DMS114 treated with DMSO at 0.1 percent for 48 hours (cell line): ENCODE measurements around the gene AADACL4.
"Not testable (repeated sequence)": the region's sequence is repeated elsewhere in the genome, so short reads cannot be mapped to it uniquely, and the experiment has no call there.

Experiments
- DNase-seq: peaks from one replicate; lab custom pipeline; 2025; ENCODE audit not compliant: unreplicated experiment; lab: John Stamatoyannopoulos, UW

The AADACL4 gene

DNA sequence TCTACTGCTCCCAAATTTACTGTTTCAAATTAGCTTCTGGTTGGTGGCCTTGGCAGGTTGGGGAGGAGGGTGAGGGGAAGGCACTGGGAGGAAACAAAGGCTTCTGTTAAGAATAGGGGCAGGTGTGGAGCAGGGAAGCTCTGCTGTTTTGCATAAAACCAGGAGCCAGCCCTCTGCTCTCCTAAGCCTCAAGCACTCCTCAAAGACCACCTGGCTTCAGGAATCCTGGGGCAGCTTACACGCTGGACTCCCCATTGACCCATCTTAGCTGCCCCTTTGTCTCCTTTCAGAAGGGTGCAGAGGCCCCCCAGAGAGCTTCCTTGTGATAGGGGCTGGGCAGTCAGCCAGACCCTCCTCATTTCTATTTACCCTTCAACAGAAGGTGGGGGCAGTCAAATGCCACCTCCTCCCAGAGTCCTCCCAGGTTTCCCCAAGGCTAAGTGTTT lies 14.4 kb upstream of the AADACL4 start:
- no peak for DNase-seq

DNA sequence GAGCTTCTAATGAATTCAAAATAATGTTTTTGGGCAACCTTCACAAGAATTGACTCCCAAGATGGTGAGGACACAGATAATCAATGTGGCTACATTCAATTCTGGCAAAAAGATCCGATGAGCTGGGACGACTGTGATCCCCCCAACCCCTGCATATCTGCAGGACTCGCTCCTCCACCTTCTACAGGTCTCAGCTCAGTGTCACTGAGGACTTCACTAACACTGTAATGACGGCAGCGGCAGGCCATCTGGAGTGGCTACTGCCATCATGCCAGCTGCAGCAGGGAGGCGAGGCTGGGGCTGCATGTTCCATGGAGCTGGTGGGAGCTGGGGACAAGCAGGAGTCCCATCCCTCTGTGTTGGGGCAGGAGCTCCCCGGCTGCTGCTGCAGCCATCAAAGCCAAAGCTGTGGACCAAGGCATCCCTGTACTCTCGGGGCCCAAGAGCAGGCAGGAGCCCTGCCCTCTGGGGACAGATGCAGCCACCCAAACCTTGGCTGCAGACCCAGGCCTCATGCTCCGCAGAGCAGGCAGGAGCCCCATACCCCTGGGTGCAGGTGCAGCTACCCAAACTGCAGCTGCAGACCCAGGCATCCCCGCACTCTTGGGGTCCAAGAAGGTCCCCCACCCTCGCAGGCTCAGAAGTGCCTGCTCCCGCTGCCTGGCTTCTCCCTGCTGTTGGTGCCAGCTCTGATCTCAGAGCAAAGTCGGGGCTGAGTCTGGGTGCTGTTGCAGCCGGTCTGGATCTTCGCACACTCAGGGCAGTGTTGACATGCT lies 13.7 kb upstream of the AADACL4 start:
- DNase-seq = no peak

DNA sequence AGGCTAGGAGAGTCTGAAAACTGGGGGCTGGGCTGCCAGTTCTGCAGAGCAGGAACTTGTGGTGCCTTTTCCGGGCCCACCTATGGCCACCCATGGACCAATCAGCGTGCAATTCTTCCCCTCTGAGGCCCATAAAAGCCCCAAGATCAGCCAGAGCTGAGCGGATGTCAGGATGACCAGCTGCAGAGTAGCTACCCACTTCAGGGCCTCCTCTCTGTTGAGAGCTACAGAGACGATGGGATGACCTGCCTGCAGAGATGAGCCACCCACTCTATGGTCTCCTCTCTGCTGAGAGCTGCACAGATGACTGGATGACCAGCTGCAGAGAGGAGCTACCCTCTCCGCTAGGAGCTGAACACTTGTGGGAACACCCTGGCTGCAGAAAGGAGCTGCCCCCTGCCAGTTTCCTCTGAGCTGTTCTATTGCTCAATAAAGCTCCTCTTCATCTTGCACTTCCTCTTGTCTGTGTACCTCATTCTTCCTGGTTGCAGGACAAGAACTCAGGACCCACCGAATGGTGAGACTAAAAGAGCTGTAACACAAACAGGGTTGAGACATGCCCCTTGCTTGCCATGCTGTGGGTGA lies 12.8 kb upstream of the AADACL4 start:
- no peak for DNase-seq

DNA sequence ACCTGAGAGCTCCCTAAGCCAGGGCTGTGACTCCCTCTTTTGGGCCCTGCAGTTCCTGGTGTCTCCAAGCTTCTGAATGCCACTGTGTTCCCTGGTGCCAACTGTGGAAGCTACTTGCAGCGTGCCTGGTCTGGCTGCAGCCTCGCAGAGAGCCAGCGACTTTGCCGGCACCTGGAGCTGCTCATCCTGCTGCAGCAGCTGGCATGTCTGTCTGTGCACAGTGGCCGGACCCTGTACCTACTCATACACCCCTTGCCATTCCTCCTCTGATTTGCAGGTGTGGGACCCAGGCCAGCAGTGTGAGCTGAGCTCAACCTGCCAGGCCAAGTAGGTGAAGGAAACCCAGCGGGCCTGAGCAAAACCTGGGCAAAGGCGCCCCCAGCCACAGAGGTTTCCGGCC lies 12.3 kb upstream of the AADACL4 start:
- DNase-seq = no peak

DNA sequence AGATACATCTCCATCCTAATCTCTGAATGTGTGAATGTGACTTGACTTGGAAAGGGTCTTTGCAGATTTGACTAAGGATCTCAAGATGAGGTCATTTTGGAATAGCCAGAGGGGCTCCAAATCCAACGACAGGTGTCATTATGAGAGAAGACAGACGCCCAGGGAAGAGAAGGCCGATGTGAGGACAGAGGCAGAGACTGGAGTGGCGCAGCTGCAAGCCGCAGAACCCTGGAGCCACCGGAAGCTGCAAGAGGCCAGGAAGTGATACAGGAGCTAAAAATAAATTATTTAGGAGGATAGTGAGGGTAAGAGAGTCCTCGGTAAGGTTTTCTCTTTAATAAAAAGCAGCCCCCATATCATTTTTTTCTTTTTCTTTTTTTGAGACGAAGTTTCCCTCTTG lies 9.7 kb upstream of the AADACL4 start:
- DNase-seq = no peak

DNA sequence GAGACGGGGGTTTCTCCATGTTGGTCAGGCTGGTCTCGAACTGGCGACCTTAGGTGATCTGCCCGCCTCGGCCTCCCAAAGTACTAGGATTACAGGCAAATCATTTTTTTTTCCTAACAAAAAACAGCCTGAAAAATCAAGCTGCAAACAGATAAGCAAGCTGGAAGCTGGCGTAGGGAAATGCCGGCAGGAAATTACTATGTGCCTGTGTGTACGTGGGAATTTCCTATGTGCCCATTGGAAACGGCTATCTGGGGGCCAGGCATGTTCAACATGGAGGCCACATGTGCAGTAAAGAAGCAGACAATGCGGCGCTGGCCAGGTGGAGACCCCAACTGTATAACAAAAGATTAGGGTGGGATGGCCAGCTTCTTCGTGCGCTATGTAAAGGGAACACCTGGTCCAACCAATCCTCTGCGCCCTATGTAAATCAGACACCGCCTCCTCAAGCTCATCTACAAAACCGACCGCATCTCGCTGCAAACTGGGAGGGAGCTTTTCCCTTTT lies 9.1 kb upstream of the AADACL4 start:
- DNase-seq = no peak

DNA sequence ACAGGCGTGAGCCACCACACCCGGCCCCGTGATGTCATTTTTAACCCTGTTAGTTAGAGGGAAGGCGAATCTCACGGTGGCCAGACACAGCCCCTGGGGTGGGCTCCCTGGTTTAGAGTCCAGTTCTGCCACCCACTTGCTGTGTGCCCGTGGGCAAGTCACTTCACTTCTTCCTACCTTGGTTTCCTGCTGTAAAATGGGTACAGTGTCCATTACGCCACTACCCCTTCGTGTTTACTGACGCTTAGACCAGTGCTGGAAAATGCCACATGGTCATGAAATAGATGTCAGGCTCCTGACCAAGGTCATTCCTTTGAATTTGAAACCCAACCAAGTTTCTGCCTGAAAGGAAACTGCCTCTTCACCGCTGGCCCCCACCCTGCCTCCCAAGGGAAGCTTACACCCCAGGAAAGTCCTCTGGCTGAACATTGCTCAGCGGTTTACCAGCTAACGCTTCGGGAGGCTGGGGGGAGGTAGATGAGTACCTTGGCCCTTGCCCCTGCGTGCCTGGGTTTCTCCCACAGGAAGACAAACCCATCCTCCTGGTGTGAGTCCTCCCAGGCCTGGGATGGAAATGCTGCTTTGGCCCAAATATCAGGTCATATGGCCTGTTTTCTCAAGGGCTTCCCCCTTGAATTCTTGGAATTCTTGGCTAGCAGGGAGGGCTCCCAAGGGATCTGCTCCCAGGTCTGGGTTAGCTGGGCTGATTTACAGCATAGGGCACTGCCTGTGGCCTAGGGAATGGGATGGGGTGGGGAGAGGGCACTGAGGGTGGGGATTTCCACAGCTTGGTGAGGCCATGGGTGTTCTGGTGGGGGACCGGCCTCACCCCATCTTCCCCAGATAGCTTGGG lies 7.6 kb upstream of the AADACL4 start:
- no peak for DNase-seq

DNA sequence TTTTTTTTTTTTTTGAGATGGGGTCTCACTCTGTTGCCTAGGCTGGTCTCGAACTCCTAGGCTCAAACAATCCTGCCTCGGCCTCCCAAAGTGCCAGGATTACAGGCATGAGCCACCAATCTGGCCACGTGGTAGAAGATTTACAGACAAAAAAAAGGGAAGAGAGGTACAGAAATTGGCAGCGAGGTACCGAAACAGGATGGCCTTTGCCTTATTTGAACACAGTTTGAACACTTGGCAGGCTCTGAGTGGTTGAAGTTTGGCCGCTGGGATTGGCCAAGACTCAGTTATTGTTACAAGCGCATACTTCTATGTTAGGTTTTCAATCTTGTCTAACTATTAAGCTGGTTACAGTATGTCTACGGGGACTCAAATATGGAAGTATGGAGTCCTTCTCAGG lies 6.2 kb upstream of the AADACL4 start:
- no peak for DNase-seq

DNA sequence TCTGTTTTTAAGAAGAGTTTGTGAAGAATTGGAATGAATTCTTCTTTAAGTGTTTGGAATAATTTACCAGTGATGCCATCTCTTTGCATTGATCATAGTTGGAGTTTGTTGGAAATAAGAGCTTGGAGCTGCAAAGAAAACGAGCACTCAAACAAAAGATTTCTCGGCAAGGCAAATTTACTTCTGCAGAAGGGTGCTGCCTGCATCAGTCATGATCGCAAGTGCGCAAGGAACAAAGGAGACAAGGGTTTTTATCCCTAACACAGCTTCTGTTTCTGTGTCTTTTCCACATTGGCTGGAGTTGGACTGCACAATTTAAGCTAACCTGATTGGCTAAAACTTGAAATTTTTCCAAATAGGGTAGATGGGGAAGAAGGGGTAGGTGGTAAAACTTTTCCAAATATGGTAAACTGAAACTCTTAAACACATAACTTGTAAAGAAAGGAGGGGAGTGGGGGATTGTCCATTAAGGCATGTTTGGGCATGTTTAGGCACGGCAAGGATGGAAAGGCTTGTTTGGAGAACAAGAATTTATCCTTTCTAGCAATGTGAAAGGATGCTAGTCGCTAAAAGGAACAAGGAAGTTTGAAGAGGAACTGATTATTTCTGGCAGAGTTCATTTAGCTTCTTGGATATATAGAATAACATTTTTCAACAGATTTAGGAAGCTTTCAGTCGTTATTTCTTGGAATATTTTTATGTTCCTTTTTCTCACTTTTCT lies 3.5 kb upstream of the AADACL4 start:
- no peak for DNase-seq

DNA sequence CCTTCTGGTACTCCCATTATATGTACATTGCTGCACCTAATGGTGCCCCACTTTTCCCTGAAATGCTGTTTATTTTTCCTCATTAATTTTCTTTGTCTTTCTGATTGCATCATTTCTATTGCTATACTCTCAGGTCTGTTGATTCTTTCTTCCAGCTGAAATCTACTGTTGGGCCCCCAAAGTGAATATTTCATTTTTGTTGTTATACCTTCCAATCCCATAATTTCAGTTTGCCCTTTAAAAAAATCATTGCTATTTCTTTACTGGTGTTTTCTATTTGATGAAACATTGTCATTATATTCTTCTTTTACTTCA lies 3.0 kb upstream of the AADACL4 start:
- no peak for DNase-seq

DNA sequence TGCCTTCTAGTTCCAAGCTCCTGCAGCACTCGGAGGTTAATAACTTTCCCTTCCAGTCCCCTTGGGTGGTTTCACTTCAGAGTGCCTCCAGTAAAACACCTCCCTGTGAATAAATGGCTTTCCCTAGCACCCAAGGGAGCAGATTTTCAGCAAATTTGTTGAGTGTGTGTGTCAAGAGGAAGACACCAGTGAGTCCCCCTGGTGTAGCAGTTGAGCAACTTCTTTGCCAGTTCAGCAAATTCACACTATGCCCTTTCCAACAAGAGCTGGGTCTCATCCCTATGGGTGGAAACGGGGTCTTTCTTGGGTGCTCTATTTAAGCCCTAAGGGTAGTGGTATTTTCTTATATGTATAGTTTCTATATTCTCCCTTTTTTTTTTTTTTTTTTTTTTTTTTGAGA lies 806 bp upstream of the AADACL4 start:
- no peak for DNase-seq

DNA sequence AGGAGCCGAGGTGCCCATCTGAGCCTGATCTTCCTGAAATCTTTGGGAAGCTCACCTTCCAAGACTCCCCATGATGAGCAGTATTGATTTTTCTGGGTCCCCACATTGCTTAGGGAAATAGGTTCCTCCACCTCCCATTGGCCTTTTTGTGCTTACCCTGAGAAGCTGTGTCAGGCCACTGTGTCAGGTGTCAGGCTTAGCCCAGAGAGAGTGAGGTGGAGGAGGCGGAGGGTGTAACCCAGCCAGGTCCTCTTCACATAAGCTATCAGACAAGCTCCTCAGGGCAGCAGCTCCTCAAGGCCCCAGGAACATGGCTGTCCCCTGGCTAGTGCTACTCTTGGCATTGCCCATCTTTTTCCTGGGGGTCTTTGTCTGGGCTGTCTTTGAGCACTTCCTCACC lies 352 bp downstream of the AADACL4 start:
- no peak for DNase-seq

DNA sequence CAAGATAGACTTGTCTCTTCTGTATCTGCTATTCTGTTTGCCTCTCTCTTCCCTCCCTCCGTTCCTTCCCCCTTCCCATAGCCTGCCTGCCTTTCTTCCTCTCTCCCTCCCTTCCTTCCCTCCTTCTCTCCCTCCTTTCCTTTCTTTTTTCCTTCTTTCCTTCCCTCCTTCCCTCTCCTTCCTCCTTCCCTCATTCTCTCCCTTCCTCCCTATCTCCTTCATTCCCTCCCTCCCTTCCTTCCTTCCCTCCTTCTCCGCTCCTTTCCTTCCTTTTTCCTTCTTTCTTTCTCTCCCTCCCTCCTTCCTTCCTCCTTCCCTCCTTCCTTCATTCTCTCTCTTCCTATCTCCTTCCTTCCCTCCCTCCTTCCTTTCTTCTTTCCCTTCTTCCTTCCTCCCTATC lies 944 bp downstream of the AADACL4 start:
- no peak for DNase-seq

DNA sequence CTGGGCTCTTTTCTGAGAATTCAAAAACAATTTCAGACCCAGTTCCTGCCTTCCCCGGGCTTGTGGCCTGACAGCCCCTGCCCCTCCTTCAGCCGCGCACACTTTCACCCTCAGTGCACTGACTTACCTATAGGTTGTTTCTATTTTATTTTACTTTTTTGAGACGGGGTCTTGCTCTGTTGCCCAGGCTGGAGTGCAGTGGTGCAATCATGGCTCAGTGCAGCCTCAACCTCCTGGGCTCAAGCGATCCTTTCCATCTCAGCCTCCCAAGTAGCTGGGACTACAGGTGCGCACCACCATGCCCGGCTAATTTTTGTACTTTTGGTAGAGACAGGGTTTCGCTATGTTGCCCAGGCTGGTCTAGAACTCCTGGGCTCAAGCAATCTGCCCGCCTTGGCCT lies 1.5 kb downstream of the AADACL4 start:
- not testable (repeated sequence) for DNase-seq

DNA sequence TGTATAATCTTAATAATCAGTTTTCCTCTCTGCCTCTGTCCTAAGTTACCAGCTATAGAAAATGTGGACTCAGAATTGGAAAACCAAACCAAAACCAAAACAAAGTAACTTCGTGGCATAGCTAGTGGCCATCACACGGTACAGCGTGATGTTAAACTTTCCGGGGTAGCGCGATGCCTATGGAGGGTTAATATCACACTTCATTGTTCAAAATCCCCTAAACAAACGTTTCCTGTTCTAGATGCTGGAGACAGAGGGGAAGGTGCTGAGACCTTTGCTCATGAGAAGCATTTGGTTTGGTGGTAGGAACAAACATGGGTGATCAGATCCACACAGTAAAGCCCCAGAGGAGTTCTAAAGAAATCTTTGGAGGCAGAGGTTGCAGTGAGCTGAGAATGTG lies 4.9 kb downstream of the AADACL4 start:
- no peak for DNase-seq

DNA sequence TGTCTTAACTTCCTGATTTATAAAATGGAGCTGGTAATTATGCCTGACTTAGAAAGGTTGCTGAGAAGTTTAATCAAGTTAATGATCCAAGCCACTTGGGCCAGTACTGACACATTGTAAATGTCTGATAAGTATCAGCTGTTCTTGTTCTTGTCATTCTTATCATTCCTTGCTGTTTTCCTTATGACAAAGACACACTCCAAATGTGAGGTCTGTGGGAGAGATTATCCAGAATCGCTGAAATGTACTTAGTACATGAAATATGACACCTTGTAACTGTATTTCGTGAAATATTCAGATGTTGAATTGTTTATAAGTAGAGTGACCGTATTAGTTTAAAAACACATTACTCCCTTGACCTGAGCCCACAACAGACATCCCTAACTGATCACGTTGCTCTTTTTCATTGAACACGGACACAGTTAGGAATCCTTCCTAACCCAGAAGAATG lies 6.1 kb downstream of the AADACL4 start:
- no peak for DNase-seq

DNA sequence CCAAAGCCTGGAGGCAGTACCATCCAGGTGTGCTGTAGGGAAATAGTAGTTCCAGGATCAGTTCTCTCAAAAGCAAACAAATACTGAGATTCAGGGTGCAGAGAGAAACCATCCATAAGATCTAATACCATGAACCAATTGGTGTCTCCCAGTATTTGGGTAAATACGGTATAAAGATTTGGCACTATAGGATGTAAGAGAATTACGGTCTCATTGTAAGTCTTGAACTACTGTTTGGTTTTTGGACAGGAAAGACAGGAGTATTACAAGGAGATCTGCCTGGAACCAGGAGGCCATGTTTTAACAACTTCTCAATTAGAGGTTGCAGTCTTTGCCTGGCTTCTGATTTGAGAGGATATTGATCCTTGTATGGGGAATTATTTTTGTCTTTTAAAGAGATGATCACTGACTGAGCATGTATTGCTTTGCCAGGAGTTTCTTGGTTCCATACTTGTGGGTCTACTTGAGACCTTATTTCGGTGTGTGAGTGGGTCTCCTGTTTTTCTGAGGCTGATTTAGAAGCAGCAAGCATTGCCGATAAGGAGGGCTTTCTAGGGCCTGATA lies 10.2 kb downstream of the AADACL4 start:
- DNase-seq = no peak

DNA sequence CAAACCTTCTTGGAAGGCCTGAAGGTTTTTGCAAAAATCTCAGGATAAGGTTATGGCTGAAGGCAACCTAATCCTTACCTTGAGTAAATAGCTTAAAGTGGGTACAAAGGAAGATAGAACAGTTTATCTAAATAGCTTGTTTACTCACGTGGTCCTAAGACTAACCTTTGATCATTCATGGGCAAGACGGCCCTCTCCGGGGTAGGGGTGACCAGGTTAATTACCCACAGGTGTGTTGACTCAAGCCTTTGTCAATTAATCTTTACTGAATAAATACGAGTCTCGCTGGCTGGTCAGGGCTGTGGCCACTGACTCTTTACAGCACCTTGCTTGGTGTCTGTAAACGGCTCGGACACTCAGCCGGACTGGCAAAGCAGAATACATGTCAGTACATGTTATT lies 10.8 kb downstream of the AADACL4 start:
- DNase-seq = no peak

DNA sequence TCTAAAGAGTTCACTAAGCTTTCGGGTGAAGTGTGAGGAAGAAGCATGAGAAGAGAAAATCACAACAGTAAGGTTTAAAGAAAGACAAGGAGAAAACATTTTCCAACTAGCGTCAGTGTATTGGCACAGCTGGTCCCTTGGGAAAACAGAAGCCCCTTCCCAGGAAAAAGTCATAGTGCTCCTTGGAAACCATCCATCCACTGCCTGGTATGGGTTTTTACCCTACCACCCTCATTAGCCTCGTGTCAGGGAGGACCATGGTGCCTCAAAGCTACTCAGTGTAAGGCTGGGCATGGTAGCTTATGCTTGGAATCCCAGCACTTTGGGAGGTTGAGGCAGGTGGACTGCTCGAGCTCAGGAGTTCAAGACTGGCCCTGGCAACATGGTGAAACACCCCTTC lies 12.7 kb downstream of the AADACL4 start:
- no peak for DNase-seq

DNA sequence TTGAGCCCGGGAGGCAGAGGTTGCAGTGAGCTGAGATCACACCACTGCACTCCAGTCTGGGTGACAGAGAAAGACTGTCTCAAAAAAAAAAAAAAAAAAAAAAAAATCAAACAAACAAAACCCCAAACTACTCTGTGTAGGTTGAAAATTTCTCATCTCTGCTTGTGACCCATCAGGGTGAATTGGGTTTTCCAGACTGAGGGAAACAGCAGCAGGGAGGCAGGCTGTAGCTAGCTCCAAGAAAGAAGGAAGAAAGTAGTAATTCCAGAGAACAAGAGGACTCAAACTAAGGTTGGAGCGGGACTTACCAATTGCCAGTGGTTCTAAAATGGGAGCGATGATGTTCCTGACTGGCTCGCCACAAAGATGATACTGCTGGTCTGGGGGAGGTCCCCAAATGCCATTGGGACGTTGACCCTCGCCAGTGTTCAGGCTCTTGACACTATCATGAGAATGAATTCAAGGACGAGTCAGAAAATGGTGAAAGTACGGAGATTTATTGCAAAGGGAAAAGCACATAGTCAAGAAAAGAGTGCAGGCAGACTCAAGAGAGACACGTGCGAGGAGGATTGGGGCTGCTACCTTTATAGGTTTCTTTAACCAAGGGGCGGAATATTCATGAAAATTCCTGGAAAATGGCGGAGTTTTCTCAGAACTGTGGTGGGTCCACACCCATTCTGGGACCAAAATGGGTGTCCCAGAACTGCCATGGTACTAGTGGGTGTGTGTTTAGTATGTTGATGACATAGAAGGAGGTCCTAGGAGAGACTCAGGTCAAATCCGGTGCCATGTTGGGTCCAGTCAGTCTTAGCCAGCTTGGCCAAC lies 13.4 kb downstream of the AADACL4 start:
- no peak for DNase-seq
